ENCODE data around the gene ATOSA. TPM values are rescaled to one million over a fixed set of nuclear protein-coding genes. Genes with fewer than 3 reads are reported as not detected.

Gene ATOSA
- total RNA-seq, 2 experiments from 2014 or later, result 34.1 to 96.8 TPM

DNA sequence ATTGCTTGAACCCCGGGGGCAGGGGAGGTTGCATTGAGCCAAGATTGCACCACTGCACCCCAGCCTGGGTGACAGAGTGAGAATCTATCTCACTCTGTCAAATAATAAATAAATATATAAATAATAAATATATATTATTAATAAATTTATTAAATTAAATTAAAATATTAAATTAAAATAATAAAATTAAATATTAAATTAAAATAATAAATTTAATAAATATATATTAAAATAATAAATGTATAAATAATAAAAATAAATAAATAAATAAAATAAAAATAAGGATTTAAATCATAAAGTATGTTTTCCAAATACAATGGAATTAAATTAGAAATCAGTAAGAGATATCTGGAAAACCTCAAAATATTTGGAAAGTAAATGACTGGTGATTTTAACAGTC lies 43.3 kb downstream of the ATOSA start:
- TF ChIP-seq, protein P1, sequence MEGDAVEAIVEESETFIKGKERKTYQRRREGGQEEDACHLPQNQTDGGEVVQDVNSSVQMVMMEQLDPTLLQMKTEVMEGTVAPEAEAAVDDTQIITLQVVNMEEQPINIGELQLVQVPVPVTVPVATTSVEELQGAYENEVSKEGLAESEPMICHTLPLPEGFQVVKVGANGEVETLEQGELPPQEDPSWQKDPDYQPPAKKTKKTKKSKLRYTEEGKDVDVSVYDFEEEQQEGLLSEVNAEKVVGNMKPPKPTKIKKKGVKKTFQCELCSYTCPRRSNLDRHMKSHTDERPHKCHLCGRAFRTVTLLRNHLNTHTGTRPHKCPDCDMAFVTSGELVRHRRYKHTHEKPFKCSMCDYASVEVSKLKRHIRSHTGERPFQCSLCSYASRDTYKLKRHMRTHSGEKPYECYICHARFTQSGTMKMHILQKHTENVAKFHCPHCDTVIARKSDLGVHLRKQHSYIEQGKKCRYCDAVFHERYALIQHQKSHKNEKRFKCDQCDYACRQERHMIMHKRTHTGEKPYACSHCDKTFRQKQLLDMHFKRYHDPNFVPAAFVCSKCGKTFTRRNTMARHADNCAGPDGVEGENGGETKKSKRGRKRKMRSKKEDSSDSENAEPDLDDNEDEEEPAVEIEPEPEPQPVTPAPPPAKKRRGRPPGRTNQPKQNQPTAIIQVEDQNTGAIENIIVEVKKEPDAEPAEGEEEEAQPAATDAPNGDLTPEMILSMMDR (conservative IDR thresholded peaks at IDR 0.05; ENCODE audit: low read length), result no peak
- no peak for TF ChIP-seq EZH2phosphoT487 (IDR thresholded peaks at IDR 0.05; ENCODE audit: borderline replicate concordance, low read depth, low read length)
- Histone ChIP-seq H3K36me3 (ENCODE audit: insufficient read depth, low read length) (peaks cover 75% of the 10 kb centered on the region), H3K4me2 (ENCODE audit: low read length) (no peak overlapping the region), H3K9me2 (ENCODE audit: insufficient read depth, low read length) (no peaks in the 10 kb centered on the region), H2AFZ (ENCODE audit: low read length) (no peak overlapping the region), H3K27ac (ENCODE audit: low read depth, low read length, poor library complexity, severe bottlenecking) (no peak overlapping the region), H4K20me1 (ENCODE audit: insufficient read depth, low read length) (no peaks in the 10 kb centered on the region; the same call in 1 of the 2 replicates), H3K79me2 (ENCODE audit: insufficient read depth, low read depth, low read length) (peaks cover 9% of the 10 kb centered on the region; the same call in 1 of the 2 replicates), H3K4me1 (ENCODE audit: insufficient read depth, low read length, poor library complexity, severe bottlenecking) (no peaks in the 10 kb centered on the region), H3K9me3 (ENCODE audit: low read length) (no peaks in the 10 kb centered on the region), H3K4me3 (ENCODE audit: low read depth, low read length, poor library complexity, severe bottlenecking) (no peak overlapping the region)
- CTCF ChIA-PET (ENCODE audit: unreplicated experiment), result no interaction called here
- no peak for DNase-seq (ENCODE audit: low spot score)
- BruUV-seq (replicated peaks), result no TSS peak
- intact Hi-C loops (cut with micrococcal nuclease; ENCODE audit: unreplicated experiment), result no loop called here
- POLR2A ChIA-PET, result no interaction called here

Other genes starting within 250 kb of the ATOSA start
- gene MYO5A, start 150.5 kb downstream of the ATOSA start, total RNA-seq (2014; rRNA removed; shearing (Covaris generic)), result 29.0 and 31.8 TPM in 2 replicates
- 41.9 and 42.0 TPM in 2 replicates for gene MYO5A, start 150.5 kb downstream of the ATOSA start, total RNA-seq (2022)
- 48.0 and 68.3 TPM in 2 replicates for gene ARPP19, start 110.4 kb downstream of the ATOSA start, total RNA-seq (2014; rRNA removed; shearing (Covaris generic))
- gene ARPP19, start 110.4 kb downstream of the ATOSA start, total RNA-seq (2022), result 92.9 and 101 TPM in 2 replicates
- 0.25 and 0.28 TPM in 2 replicates for gene ONECUT1, start 110.9 kb upstream of the ATOSA start, total RNA-seq (2014; rRNA removed; shearing (Covaris generic))
- 0.15 and 0.52 TPM in 2 replicates for gene ONECUT1, start 110.9 kb upstream of the ATOSA start, total RNA-seq (2022)

Data from OCI-LY7 (cell line).